ENCODE data around the gene OR52E2.

GRCh38 chr11:5102246-5102645 is 42.8 kb upstream of the OR52E2 start:
- TF ChIP-seq SIN3A (IDR thresholded peaks at IDR 0.05; ENCODE audit: borderline replicate concordance, low read depth, low read length) (no peak), EZH2phosphoT487 (IDR thresholded peaks at IDR 0.05; ENCODE audit: borderline replicate concordance, low read depth) (no peak), GABPA (IDR thresholded peaks at IDR 0.05; ENCODE audit: low read depth) (no peak), CTCF (IDR thresholded peaks at IDR 0.05) (no peak), FOXM1 (IDR thresholded peaks at IDR 0.05; ENCODE audit: low read depth) (no peak), EP300 (IDR thresholded peaks at IDR 0.05; ENCODE audit: borderline replicate concordance in 1 of 2, low read depth in 1 of 2, low read length in 1 of 2) (no peak), SMC3 (IDR thresholded peaks at IDR 0.05; ENCODE audit: low read depth, low read length) (no peak), REST (IDR thresholded peaks at IDR 0.05; ENCODE audit: low read depth, low read length) (no peak), NFIC (IDR thresholded peaks at IDR 0.05; ENCODE audit: borderline replicate concordance) (no peak), MAX (IDR thresholded peaks at IDR 0.05; ENCODE audit: low read depth) (no peak), POLR2AphosphoS5 (IDR thresholded peaks at IDR 0.05; ENCODE audit: low read depth, low read length) (no peak), ZBTB33 (IDR thresholded peaks at IDR 0.05; ENCODE audit: borderline replicate concordance, low read depth) (no peak), MXI1 (IDR thresholded peaks at IDR 0.05; ENCODE audit: low read depth, low read length) (no peak)
